22Rv1 (cell line): Measurements from ENCODE around the gene CMTM8.

Source experiments
- ZFX ChIP-seq: fragments of 450-650 bp; IDR thresholded peaks from 2 replicates; pipeline ENCODE4 v1.6.1; 2017; ENCODE audit warnings: antibody characterized with exemption, borderline replicate concordance
- TF ChIP-seq, protein P1 (sequence below): fragments of 450-650 bp; IDR thresholded peaks from 2 replicates; pipeline ENCODE4 v1.5.1; 2017; ENCODE audit warnings: mild to moderate bottlenecking

DNA sequence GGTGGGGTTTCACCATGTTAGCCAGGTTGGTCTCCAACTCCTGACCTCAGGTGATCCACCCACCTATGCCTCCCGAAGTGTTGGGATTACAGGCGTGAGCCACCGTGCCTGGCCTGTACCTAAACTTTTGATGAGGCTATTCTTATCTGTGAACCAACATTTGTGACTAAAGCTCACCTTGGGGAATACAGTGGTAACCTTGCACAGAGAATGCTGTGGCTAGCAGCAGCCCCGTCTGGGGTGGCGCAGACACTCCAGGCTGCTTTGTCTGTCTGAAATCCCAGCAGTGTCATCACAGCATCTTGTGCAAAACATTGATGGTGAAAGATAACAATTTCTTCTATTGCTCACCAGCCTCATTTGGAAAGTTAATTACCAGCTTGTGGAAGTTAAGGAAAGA lies 58.9 kb downstream of the CMTM8 start:
- TF ChIP-seq, protein P1, sequence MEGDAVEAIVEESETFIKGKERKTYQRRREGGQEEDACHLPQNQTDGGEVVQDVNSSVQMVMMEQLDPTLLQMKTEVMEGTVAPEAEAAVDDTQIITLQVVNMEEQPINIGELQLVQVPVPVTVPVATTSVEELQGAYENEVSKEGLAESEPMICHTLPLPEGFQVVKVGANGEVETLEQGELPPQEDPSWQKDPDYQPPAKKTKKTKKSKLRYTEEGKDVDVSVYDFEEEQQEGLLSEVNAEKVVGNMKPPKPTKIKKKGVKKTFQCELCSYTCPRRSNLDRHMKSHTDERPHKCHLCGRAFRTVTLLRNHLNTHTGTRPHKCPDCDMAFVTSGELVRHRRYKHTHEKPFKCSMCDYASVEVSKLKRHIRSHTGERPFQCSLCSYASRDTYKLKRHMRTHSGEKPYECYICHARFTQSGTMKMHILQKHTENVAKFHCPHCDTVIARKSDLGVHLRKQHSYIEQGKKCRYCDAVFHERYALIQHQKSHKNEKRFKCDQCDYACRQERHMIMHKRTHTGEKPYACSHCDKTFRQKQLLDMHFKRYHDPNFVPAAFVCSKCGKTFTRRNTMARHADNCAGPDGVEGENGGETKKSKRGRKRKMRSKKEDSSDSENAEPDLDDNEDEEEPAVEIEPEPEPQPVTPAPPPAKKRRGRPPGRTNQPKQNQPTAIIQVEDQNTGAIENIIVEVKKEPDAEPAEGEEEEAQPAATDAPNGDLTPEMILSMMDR, result no peak
- TF ChIP-seq ZFX, result no peak
